ENCODE results near the gene CEP55.
A peak's percentile ranks its signal among the peaks of the same experiment; 100 is the strongest.

CEP55 gene

DNA sequence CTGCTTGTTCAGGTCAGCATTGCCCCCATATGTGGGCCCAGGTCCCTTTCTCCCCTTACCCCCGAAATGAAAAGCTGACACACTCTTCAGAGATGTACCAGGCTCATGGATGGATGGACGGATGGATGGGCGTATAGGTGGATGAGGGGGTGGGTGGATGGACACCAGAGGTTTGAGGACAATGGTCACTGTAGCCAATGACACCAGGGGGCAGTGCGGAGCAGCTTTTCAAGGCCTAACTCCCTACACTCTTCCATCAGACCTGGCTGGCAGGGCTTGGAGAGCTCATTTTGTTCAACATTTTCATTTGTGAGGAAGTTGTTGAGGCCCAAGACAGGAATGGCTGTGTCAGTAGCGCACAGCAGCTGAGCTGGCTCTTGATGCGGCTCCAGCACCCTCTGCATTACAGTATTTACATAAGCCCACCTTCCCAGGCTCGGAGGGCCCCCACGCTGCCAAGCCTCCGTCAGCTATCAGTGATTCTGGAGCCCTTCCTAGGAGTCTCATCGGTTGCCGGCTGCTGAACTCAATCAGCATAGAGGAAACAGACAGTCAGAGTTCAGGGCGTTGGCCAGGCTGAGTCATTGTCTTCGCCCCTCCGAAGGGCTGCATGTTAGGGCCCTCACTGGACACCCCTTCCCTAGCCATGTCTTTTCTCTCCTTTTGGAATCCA, 58.5 kb downstream of the CEP55 start:
- Mint-ChIP-seq H3K9me3 (no peaks in the 10 kb centered on the region), H3K27me3 (peaks cover 34% of the 10 kb centered on the region), H3K27ac (no peak overlapping the region), H3K4me1 (no peaks in the 10 kb centered on the region), H3K4me3 (no peak overlapping the region), H3K36me3 (no peaks in the 10 kb centered on the region)
- ATAC-seq: peak; percentile 63

DNA sequence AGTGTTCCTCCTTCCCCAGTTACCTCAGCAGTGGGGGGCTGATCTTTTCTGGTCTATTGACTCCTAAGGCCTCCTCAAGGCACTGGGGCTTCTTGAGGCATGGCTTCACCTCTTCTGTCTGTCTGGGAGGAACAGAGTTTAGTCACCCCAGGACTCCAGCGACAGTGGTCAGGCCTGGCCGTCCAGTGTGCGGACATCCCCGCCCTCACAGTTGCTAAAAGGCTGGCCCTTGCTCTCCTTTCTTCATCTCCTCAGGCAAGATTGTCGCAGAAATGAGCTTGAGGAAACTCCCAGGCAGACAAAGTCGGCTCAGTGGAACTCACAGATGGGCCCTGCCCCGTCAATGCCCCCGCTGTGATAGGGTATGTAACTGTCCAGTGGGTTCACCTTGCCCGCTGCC, 63.1 kb downstream of the CEP55 start:
- Mint-ChIP-seq H3K27me3 (peaks cover 37% of the 10 kb centered on the region), H3K36me3 (no peaks in the 10 kb centered on the region), H3K4me1 (no peaks in the 10 kb centered on the region), H3K4me3 (no peak overlapping the region), H3K27ac (no peak overlapping the region), H3K9me3 (no peaks in the 10 kb centered on the region)
- no peak for ATAC-seq

DNA sequence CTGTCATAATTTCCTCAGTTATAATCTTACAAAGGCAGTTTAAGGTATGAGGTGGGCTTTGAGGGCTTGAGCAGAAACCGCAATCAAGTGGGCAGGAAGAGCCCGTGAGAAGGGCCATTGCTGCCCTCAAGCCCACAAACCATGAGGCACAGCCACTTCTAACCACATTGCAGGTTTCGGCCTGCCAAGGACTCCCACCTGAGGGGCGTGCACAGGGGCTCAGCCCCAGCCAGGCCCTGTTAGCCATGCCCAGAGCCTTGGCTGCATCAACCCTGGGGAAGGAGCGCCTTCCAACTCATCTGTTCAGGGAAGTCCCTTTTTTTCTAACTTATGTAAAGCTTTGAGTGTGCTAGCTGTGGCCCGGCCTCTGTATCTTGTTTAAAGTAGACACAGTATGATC, 64.1 kb downstream of the CEP55 start:
- H3K27me3 Mint-ChIP-seq: peaks cover 34% of the 10 kb centered on the region
- H3K4me1 Mint-ChIP-seq: no peaks in the 10 kb centered on the region
- no peaks in the 10 kb centered on the region for H3K36me3 Mint-ChIP-seq
- H3K9me3 Mint-ChIP-seq: no peaks in the 10 kb centered on the region
- H3K4me3 Mint-ChIP-seq: no peak overlapping the region
- no peak overlapping the region for H3K27ac Mint-ChIP-seq
- no peak for ATAC-seq

DNA sequence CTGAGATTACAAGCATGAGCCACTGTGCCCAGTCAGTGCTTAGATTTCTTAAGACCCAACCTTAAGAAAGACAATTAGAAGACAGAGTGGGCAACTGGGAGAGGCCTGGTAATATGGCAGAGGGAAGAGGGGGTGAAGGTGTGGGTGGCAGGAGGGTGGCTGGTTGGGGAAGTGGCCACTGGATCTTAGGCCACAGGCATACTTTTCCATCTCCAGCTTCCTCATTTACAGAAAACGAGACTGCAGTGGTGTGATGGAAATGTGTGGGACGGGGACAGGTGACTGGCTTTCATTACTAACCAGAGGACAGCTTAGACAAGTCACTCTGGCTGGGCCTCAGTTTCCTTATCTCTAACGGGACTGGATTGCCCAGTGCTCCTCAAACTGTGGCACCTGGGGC, 69.0 kb downstream of the CEP55 start:
- Mint-ChIP-seq H3K36me3 (no peaks in the 10 kb centered on the region), H3K27me3 (peaks cover 61% of the 10 kb centered on the region), H3K27ac (no peak overlapping the region), H3K4me3 (no peak overlapping the region), H3K4me1 (peaks cover 9% of the 10 kb centered on the region), H3K9me3 (no peaks in the 10 kb centered on the region)
- ATAC-seq: no peak

DNA sequence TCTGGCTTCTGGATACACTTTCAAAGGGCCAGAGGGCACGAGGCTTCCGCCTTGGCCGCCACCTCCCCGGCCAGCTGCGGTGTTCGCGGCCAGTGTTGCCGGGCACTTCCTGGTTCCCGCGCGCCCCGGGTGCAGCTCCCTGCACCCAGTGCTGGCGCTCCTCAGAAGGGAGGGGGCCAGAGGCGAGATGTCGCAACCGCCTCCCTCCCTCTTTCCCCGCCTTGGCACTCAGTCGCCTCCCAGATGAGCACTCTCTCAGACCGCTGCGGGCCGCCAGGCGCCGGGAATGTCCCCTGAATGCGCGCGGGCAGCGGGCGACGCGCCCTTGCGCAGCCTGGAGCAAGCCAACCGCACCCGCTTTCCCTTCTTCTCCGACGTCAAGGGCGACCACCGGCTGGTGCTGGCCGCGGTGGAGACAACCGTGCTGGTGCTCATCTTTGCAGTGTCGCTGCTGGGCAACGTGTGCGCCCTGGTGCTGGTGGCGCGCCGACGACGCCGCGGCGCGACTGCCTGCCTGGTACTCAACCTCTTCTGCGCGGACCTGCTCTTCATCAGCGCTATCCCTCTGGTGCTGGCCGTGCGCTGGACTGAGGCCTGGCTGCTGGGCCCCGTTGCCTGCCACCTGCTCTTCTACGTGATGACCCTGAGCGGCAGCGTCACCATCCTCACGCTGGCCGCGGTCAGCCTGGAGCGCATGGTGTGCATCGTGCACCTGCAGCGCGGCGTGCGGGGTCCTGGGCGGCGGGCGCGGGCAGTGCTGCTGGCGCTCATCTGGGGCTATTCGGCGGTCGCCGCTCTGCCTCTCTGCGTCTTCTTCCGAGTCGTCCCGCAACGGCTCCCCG, 70.2 kb downstream of the CEP55 start, which contains the start of gene FFAR4:
TSS of gene FFAR4 (plus strand) at position 231 of the 842 bp plus-strand sequence. CDS start at position 287, 56 bp downstream.
- H3K27me3 Mint-ChIP-seq: peaks cover 59% of the 10 kb centered on the region

DNA sequence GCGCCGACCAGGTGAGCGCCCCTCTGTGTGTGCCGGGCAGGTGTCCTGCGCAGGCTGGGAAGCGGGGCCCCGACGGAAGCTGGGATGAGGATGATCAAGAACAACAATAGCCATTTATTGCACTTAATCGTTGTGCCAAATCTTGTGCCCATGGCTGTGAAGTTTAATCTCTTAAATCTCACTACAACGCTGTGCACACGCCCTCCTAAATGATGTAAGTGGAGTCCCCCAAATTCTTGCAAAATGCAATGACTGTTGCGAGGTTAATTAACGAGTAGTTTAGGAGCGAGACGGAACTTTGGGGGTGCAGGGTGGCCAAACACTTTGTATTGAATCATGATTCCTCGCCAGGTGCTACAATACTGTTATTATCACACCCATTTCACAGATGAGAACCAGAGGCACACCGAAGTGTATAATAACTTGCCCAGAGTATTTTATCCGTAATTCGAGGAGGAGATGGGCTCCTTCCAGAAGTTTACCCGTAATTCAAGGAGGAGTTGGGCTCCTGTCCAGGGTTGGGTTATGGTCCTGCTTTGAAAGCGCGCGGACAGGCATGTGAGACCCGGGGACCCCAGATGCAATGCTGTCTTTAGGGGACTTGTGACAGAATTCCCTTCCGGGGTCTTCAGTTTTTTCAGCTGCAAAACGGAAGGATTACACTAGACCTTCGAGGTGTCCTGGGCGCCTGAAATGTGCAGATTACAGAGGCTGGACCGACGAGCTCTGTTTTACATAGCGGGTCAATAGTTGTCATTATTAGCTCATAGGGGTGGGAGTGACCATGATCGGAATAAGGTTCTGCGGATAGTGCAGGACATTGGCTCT, 71.1 kb downstream of the CEP55 start:
- ATAC-seq: no peak
- H3K27ac Mint-ChIP-seq: no peak overlapping the region
- H3K36me3 Mint-ChIP-seq: no peaks in the 10 kb centered on the region
- no peaks in the 10 kb centered on the region for H3K9me3 Mint-ChIP-seq
- peaks cover 9% of the 10 kb centered on the region for H3K4me1 Mint-ChIP-seq
- H3K4me3 Mint-ChIP-seq: peak overlapping the region; percentile 6
- H3K27me3 Mint-ChIP-seq: peaks cover 61% of the 10 kb centered on the region

More for the DNA sequence above, 70.2 kb downstream of the CEP55 start, which contains the start of gene FFAR4:
- no peak for ATAC-seq
- H3K36me3 Mint-ChIP-seq: no peaks in the 10 kb centered on the region
- no peaks in the 10 kb centered on the region for H3K9me3 Mint-ChIP-seq
- H3K4me3 Mint-ChIP-seq: peak within 1 kb of the TSS; percentile 6
- H3K27ac Mint-ChIP-seq: no peak within 1 kb of the TSS
- peaks cover 9% of the 10 kb centered on the region for H3K4me1 Mint-ChIP-seq

DNA sequence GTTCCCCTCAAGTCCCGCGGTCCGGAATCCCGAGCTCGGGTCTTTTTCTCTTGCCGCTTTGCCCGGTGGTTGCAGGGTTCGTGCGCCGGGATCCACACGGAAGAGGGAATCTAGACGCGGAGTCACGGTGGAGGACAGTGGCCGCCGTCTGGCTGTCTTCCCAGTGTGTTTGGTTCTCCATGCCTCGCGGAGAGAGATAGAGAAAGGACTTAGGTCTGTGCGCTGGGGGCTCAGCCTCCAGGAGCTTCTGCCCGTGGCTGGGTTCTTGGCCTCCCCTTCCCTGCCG, 71.6 kb downstream of the CEP55 start:
- peaks cover 67% of the 10 kb centered on the region for H3K27me3 Mint-ChIP-seq
- no peak overlapping the region for H3K4me3 Mint-ChIP-seq
- no peak for ATAC-seq
- H3K27ac Mint-ChIP-seq: no peak overlapping the region
- no peaks in the 10 kb centered on the region for H3K9me3 Mint-ChIP-seq
- peaks cover 9% of the 10 kb centered on the region for H3K4me1 Mint-ChIP-seq
- no peaks in the 10 kb centered on the region for H3K36me3 Mint-ChIP-seq

DNA sequence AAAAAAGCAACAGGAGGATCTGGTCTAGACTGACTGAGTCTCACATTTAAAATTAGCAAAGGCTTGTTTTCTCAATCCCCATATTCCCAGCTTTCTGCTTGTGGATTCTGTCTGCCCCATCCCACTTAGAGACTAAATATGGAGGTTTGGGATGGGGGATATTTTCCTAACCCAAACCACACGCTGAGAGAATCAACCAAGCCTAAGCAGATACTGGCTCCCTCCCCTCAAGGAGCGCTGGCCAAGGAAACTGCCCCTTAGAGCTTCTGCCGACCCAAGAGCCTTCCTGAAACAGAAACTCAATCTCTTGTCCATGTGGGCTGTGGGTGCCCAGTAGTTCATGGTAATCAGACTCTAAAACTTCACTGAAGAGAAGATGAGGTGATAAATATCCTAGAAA, 74.0 kb downstream of the CEP55 start:
- no peak overlapping the region for H3K27ac Mint-ChIP-seq
- H3K27me3 Mint-ChIP-seq: peaks cover 69% of the 10 kb centered on the region
- no peaks in the 10 kb centered on the region for H3K9me3 Mint-ChIP-seq
- no peak overlapping the region for H3K4me3 Mint-ChIP-seq
- H3K4me1 Mint-ChIP-seq: peaks cover 16% of the 10 kb centered on the region
- H3K36me3 Mint-ChIP-seq: no peaks in the 10 kb centered on the region
- ATAC-seq: no peak

DNA sequence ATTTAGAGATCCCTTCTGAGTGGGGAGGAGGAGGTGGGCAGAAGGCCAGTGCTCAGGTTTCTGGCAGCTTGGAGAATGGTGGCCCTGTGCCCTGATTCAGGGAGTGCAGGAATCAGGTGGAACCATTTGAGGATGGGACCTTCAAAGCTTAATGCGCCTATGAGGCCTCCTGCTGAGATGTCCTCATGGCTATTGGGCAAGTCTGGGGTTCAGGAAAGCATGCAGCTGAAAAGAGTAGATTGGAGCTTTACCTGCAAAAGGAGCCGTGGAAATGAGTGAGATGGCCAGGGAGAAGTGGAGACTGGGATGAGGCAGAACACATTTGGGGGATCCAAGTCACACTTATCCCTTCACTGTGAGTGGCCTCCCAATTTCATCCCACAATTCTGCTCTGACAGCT, 76.2 kb downstream of the CEP55 start:
- no peak overlapping the region for H3K4me3 Mint-ChIP-seq
- H3K27me3 Mint-ChIP-seq: peaks cover 58% of the 10 kb centered on the region
- no peak overlapping the region for H3K27ac Mint-ChIP-seq
- ATAC-seq: no peak
- no peaks in the 10 kb centered on the region for H3K36me3 Mint-ChIP-seq
- peaks cover 6% of the 10 kb centered on the region for H3K4me1 Mint-ChIP-seq
- no peaks in the 10 kb centered on the region for H3K9me3 Mint-ChIP-seq

DNA sequence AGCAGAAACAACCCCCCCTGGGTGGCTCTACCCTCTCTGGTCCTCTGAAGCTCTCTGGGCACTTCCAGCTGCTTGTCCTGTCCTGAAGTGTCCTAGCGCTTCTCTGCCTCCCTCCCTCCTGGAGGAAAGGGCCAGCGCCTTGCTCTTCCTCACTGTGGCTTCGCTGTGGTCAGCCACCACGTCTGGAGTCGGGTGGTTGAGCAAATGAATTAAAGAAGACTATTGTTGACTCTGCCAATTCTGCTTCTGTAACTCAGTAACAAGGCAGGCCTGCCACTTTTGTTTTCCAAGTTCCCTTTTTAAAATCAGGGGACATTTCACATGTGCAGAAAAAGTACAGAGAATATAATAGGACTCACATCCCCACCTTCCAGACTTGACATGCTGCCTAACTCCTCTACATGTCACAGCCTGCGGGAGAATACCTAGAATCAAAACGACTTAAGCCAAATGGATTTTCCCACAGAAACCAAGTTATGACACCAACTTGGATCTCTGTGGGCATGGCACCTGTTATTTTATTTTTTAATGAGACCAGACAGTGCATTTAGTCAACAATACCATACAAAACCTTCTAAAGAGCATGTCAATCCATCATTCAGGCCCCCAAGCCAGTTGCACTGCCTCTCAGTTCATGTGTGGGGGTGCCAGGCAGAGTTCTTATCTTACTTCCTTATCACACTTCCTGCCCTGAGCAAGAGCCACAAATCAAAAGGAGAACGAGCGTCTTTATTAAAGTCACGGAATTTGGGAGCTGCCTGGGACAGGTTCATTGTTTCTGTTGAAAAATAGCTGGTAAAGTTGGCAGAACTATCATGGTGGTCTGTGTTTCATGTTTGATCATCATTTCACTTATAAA, 76.9 kb downstream of the CEP55 start:
- Mint-ChIP-seq H3K27me3 (peaks cover 58% of the 10 kb centered on the region), H3K27ac (no peak overlapping the region), H3K36me3 (no peaks in the 10 kb centered on the region), H3K4me1 (peaks cover 6% of the 10 kb centered on the region), H3K9me3 (no peaks in the 10 kb centered on the region), H3K4me3 (no peak overlapping the region)
- no peak for ATAC-seq

DNA sequence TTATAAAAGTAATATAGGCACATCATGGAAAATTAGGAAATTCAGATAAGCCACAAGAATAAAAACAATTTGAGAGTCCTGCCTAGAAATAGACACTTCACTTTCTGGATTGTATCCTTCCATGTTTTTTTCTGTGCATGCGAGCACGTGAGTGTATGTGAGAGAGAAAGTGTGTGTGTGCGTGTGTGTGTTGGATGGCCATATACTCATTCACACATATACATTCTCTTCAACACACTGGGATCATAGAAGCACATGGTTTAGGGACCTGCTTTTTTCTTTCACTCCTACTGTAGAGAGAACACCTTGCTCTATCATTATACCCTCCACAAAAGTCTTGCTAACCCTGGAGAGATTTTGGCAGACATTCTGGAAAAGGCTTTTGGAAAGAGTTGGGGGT, 77.5 kb downstream of the CEP55 start:
- no peaks in the 10 kb centered on the region for H3K36me3 Mint-ChIP-seq
- H3K9me3 Mint-ChIP-seq: no peaks in the 10 kb centered on the region
- no peak for ATAC-seq
- H3K4me1 Mint-ChIP-seq: peaks cover 6% of the 10 kb centered on the region
- no peak overlapping the region for H3K4me3 Mint-ChIP-seq
- H3K27me3 Mint-ChIP-seq: peaks cover 52% of the 10 kb centered on the region
- no peak overlapping the region for H3K27ac Mint-ChIP-seq

DNA sequence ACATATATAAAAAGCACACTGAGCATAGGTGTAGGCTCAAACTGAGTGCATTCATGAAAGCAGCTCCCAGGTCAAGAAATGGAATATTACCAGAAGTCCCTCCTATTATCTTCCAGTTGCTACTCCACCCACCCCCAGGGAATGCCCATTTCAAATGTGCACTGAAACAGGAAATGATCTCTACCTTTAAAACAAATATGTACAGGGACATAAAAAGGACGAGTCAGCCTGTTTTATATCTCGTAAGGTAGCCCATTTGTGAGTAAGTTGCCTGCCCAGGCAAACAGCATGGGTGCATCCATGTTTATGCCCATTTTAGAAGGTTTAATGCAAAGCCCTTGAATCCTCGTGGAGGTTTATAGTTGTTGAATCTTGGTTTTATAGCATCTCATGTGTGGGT, 80.5 kb downstream of the CEP55 start:
- H3K27me3 Mint-ChIP-seq: peaks cover 50% of the 10 kb centered on the region
- H3K9me3 Mint-ChIP-seq: peaks cover 9% of the 10 kb centered on the region

DNA sequence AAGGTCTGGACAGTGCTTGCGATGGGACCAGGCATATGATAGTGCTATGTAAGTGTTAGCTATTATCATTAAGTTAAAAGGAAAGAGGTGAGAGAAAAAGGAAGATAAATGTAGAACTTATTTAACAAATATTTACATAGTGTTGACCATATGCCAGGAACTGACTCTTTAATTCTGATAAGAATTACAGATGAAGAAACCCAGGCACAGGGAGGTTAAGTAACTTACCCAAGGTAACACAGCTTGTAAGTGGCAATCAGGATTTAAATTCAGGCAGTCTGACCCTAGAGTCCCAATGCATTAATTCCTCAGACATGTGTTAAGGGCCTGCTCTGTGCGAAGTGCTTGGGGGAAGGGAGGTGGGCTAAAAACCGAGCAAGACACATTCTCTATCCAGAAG, 81.2 kb downstream of the CEP55 start:
- no peak for ATAC-seq
- Mint-ChIP-seq H3K9me3 (peaks cover 9% of the 10 kb centered on the region), H3K4me3 (no peak overlapping the region), H3K27ac (no peak overlapping the region), H3K27me3 (peaks cover 43% of the 10 kb centered on the region), H3K36me3 (peaks cover 5% of the 10 kb centered on the region), H3K4me1 (peaks cover 6% of the 10 kb centered on the region)

More for the DNA sequence above, 80.5 kb downstream of the CEP55 start:
- Mint-ChIP-seq H3K4me1 (peaks cover 6% of the 10 kb centered on the region), H3K36me3 (peaks cover 5% of the 10 kb centered on the region), H3K4me3 (no peak overlapping the region), H3K27ac (no peak overlapping the region)
- ATAC-seq: no peak
